ENCODE data around the gene SLC44A3.

GRCh38 chr1:94887106-94887505, 66.9 kb downstream of the SLC44A3 start:
- TF ChIP-seq JUN (IDR thresholded peaks at IDR 0.05; ENCODE audit: low read depth, low read length) (no peak), RAD21 (IDR thresholded peaks at IDR 0.05 in 1 of 2, conservative IDR thresholded peaks at IDR 0.05 in 1 of 2; ENCODE audit: low read depth in 2 of 2, low read length in 2 of 2) (no peak), KDM5A (IDR thresholded peaks at IDR 0.05; ENCODE audit: low read length) (no peak)

Data from H1 (cell line).